ENCODE results near the gene SMU1.

Gene SMU1

DNA sequence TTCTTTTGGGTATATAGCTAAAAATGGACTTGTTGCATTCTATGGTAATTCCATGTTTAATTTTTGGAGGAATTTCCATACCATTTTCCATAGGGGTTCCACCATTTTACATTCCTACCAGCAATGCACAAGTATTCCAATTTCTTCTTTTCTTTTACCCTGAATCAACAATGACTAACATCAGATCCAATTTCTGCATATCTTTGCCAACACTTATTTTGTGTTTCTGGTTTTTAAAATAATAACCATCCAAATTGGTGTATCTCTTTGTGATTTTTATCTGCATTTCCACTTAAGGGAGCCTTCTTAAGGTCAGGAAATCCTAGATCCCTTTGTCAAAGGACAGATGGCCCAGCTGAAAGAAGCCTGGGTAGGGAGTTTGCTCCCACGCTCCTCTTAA lies 29.5 kb upstream of the SMU1 start:
- H3K4me3 ChIP-seq (ENCODE audit: low read length): no peak overlapping the region
- DNase-seq (ENCODE audit: low read depth): no peak
- no peak for TF ChIP-seq CTCF (conservative IDR thresholded peaks at IDR 0.05; ENCODE audit: low read depth, low read length)

GRCh38 chr9:33105504-33105903 lies 29.0 kb upstream of the SMU1 start:
- TF ChIP-seq CTCF (conservative IDR thresholded peaks at IDR 0.05; ENCODE audit: low read depth, low read length): no peak
- no peak overlapping the region for H3K4me3 ChIP-seq (ENCODE audit: low read length)
- no peak for DNase-seq (ENCODE audit: low read depth)

DNA sequence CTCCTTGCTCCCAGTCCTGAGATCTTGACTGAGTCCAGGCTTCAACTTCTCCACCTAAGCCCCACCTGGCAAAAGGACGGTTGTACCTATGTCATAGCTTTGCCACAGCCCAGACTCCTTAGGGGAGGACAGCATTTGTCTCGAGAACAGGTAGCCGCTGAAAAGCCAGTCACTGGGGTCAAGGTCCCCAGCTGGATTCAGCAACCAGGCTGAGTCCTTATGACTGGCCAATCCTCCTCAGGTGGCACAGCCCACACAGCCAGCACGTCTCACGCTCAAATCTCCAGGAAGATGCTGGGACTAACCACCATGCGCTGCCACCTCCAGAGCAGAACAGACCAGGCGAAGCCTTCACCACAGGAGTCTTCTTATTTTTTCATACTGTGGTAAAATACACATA lies 27.9 kb upstream of the SMU1 start:
- H3K4me3 ChIP-seq (ENCODE audit: low read length): no peak overlapping the region
- no peak for TF ChIP-seq CTCF (conservative IDR thresholded peaks at IDR 0.05; ENCODE audit: low read depth, low read length)
- DNase-seq (ENCODE audit: low read depth): no peak

GRCh38 chr9:33103501-33104281 lies 27.2 kb upstream of the SMU1 start:
- H3K4me3 ChIP-seq (ENCODE audit: low read length): no peak overlapping the region
- no peak for DNase-seq (ENCODE audit: low read depth)
- TF ChIP-seq CTCF (conservative IDR thresholded peaks at IDR 0.05; ENCODE audit: low read depth, low read length): no peak

GRCh38 chr9:33102551-33103210 lies 26.2 kb upstream of the SMU1 start:
- no peak for DNase-seq (ENCODE audit: low read depth)
- H3K4me3 ChIP-seq (ENCODE audit: low read length): no peak overlapping the region
- TF ChIP-seq CTCF (conservative IDR thresholded peaks at IDR 0.05; ENCODE audit: low read depth, low read length): no peak

DNA sequence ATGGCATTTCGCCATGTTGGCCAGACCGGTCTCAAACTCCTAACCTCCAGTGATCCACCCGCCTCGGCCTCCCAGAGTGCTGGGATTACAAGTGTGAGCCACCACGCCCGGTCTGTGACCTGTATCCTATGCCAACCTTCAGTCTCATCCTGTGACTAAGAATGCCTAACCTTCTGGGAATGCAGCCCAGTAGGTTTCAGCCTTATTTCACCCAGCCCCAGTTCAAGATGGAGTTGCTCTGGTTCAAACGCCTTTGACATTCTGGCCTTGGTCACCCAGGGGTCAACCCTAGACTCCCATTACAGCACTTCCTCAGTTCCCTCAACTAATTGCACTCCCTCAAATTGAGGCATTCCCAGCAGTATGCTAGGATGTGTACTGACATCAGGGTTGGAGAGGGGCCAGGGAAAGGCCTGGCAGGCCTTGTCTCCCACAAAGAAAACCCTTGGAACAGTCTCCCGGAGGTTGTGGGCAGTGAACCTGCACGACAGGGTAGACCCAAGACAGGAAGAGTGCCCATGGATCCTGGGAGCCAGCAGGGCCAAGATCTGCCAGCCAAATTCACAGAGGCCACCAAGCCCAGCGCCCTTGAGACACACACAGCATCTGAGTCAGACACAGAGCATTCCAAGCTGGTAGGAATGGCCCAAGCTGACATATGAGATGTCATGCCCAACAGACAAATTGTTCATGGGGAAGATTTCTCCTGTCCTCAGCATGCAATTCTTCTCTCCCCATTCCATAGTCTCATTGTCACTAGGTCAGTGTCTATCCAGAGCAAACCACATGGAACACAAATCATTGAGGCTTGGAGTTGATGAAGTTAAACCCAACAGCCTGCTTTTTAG lies 24.9 kb upstream of the SMU1 start:
- no peak for DNase-seq (ENCODE audit: low read depth)
- no peak for TF ChIP-seq CTCF (conservative IDR thresholded peaks at IDR 0.05; ENCODE audit: low read depth, low read length)
- H3K4me3 ChIP-seq (ENCODE audit: low read length): no peak overlapping the region
